Adipocyte (in vitro differentiated cells): ENCODE data around the gene STXBP3.
"Not testable (repeated sequence)": the region's sequence is repeated elsewhere in the genome, so short reads cannot be mapped to it uniquely, and the experiment has no call there.

ENCODE experiments used
- DNase-seq: peaks from one replicate; pipeline ENCODE4 v3.0.0-alpha.2; 2015; ENCODE audit warnings: low read depth
- H3K27me3 ChIP-seq: replicated peaks from 2 replicates; pipeline ENCODE4 v1.7.0; 2013; ENCODE audit warnings: mild to moderate bottlenecking, low read length, moderate library complexity; ENCODE audit not compliant: control insufficient read depth, insufficient read depth
- H3K36me3 ChIP-seq: 2 replicates; pipeline ENCODE4 v1.7.0; 2013; ENCODE audit warnings: low read length, mild to moderate bottlenecking, moderate library complexity; ENCODE audit not compliant: control insufficient read depth, insufficient read depth, severe bottlenecking
- H3K4me1 ChIP-seq: 2 replicates; pipeline ENCODE4 v1.7.0; 2013; ENCODE audit warnings: mild to moderate bottlenecking, low read length, moderate library complexity; ENCODE audit not compliant: control insufficient read depth, insufficient read depth
- H3K4me3 ChIP-seq: 2 replicates; pipeline ENCODE4 v1.7.0; 2013; ENCODE audit warnings: mild to moderate bottlenecking, low read length, moderate library complexity
- H3K9ac ChIP-seq: 2 replicates; pipeline ENCODE4 v1.7.0; 2013; ENCODE audit warnings: mild to moderate bottlenecking, low read length, moderate library complexity
- H3K9me3 ChIP-seq: 2 replicates; pipeline ENCODE4 v1.7.0; 2013; ENCODE audit warnings: mild to moderate bottlenecking, low read length, moderate library complexity; ENCODE audit not compliant: control insufficient read depth

Gene STXBP3

GRCh38 chr1:108746382-108747170 is at the start of gene STXBP3:
TSS of gene STXBP3 (plus strand) at chr1:108746674. CDS start at chr1:108746738, 64 bp downstream.
- H3K4me1 ChIP-seq = peaks cover 7% of the 10 kb centered on the region
- H3K4me3 ChIP-seq = peak within 1 kb of the TSS; percentile 93
- no peaks in the 10 kb centered on the region for H3K9me3 ChIP-seq
- peak; percentile 100 for DNase-seq
- H3K27me3 ChIP-seq = no peaks in the 10 kb centered on the region
- H3K9ac ChIP-seq = peak within 1 kb of the TSS; percentile 97
- H3K36me3 ChIP-seq = peaks cover 9% of the 10 kb centered on the region

GRCh38 chr1:108699375-108700332 is 46.8 kb upstream of the STXBP3 start:
- Histone ChIP-seq H3K4me1 (peaks cover 17% of the 10 kb centered on the region), H3K36me3 (peaks cover 69% of the 10 kb centered on the region), H3K27me3 (no peaks in the 10 kb centered on the region), H3K4me3 (no peak overlapping the region), H3K9me3 (no peaks in the 10 kb centered on the region), H3K9ac (no peak overlapping the region)
- no peak for DNase-seq

- peaks cover 60% of the 10 kb centered on the region for H3K36me3 ChIP-seq
- H3K4me3 ChIP-seq = no peak overlapping the region
- no peaks in the 10 kb centered on the region for H3K27me3 ChIP-seq
- H3K4me1 ChIP-seq = peaks cover 11% of the 10 kb centered on the region
- no peaks in the 10 kb centered on the region for H3K9me3 ChIP-seq
- no peak for DNase-seq
- no peak overlapping the region for H3K9ac ChIP-seq
Observed at GRCh38 chr1:108701176-108701849, 45.2 kb upstream of the STXBP3 start.

- not testable (repeated sequence) for DNase-seq, H3K9me3 ChIP-seq, H3K9ac ChIP-seq, H3K4me3 ChIP-seq, H3K27me3 ChIP-seq
- H3K4me1 ChIP-seq = peaks cover 11% of the 10 kb centered on the region
- H3K36me3 ChIP-seq = peaks cover 52% of the 10 kb centered on the region
Observed at GRCh38 chr1:108702109-108702508, 44.4 kb upstream of the STXBP3 start.

- Histone ChIP-seq H3K27me3 (no peaks in the 10 kb centered on the region), H3K9me3 (no peaks in the 10 kb centered on the region), H3K4me3 (no peak overlapping the region), H3K36me3 (peaks cover 34% of the 10 kb centered on the region), H3K9ac (no peak overlapping the region), H3K4me1 (peaks cover 22% of the 10 kb centered on the region)
- DNase-seq = no peak
Observed at GRCh38 chr1:108703939-108704338, 42.5 kb upstream of the STXBP3 start.

- Histone ChIP-seq H3K9me3 (no peaks in the 10 kb centered on the region), H3K36me3 (peaks cover 29% of the 10 kb centered on the region), H3K4me3 (no peak overlapping the region), H3K9ac (no peak overlapping the region), H3K4me1 (peaks cover 25% of the 10 kb centered on the region), H3K27me3 (no peaks in the 10 kb centered on the region)
- DNase-seq = peak; percentile 84
Observed at GRCh38 chr1:108704496-108704895, 42.0 kb upstream of the STXBP3 start.

- DNase-seq = no peak
Observed at GRCh38 chr1:108706643-108707042, 39.8 kb upstream of the STXBP3 start.

GRCh38 chr1:108708691-108709660 is 37.5 kb upstream of the STXBP3 start:
- Histone ChIP-seq H3K4me3 (no peak overlapping the region), H3K9me3 (no peaks in the 10 kb centered on the region), H3K36me3 (no peaks in the 10 kb centered on the region), H3K27me3 (no peaks in the 10 kb centered on the region), H3K4me1 (peaks cover 23% of the 10 kb centered on the region), H3K9ac (no peak overlapping the region)
- no peak for DNase-seq

More at GRCh38 chr1:108706643-108707042, 39.8 kb upstream of the STXBP3 start:
- peaks cover 25% of the 10 kb centered on the region for H3K4me1 ChIP-seq
- no peak overlapping the region for H3K9ac ChIP-seq
- no peak overlapping the region for H3K4me3 ChIP-seq
- no peaks in the 10 kb centered on the region for H3K27me3 ChIP-seq
- H3K9me3 ChIP-seq = no peaks in the 10 kb centered on the region
- peaks cover 7% of the 10 kb centered on the region for H3K36me3 ChIP-seq

- no peak within 1 kb of the TSS for H3K9ac ChIP-seq
- H3K9me3 ChIP-seq = no peaks in the 10 kb centered on the region
- H3K36me3 ChIP-seq = no peaks in the 10 kb centered on the region
- no peak for DNase-seq
- H3K4me1 ChIP-seq = peaks cover 14% of the 10 kb centered on the region
- no peak within 1 kb of the TSS for H3K4me3 ChIP-seq
- H3K27me3 ChIP-seq = no peaks in the 10 kb centered on the region
Observed at GRCh38 chr1:108712606-108713150, 33.8 kb upstream of the STXBP3 start, which contains the start of gene FNDC7. TSS of gene FNDC7 (plus strand) at chr1:108712908. CDS start at chr1:108712934, 26 bp downstream.

- Histone ChIP-seq H3K9ac (no peak overlapping the region), H3K4me3 (no peak overlapping the region), H3K36me3 (no peaks in the 10 kb centered on the region), H3K9me3 (no peaks in the 10 kb centered on the region), H3K4me1 (peaks cover 22% of the 10 kb centered on the region), H3K27me3 (no peaks in the 10 kb centered on the region)
- DNase-seq = no peak
Observed at GRCh38 chr1:108715932-108716331, 30.5 kb upstream of the STXBP3 start.
